ENCODE data around the gene PCNX3. TPM values are rescaled to one million over a fixed set of nuclear protein-coding genes. Genes with fewer than 3 reads are reported as not detected.

The PCNX3 gene
- total and polyA plus RNA-seq, 2 of the 4 experiments (the other 2 are of a cell fraction): 5.6 to 33.2 TPM

DNA sequence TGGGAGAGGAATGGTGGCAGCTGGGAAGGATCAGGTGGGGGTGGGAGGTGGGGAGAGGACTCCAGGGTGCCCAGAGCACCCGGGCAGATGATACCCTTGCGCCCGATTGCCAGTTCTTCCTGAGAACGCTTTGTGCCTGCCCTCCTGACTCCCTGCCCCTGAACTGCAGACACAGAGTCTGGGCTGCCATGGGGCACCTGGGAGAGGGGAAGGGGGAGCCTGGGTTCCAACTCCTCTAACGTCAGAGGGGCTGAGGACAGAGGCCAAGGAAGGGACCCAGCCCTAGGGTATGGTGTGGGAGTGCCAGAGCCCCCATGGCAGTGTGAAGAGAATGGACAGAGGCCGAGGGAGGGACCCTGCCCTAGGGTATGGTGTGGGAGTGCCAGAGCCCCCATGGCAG, 19.1 kb upstream of the PCNX3 start:
- WGBS, 2 experiments (ENCODE audit: extremely low coverage in 2 of 2, insufficient read length in 1 of 2): 53% methylated on average over 3 of the region's 6 CpGs; no CpG with 5 or more reads in 1 of the 2 experiments
- intact Hi-C loops (cut with micrococcal nuclease): no loop called here

More for the DNA sequence above, 19.1 kb upstream of the PCNX3 start:
- DNase-seq (no peak), ATAC-seq (ENCODE audit: low read depth) (no peak)
- Histone ChIP-seq H4K8ac (ENCODE audit: low read depth in 2 of 2, low read length in 2 of 2) (no peak overlapping the region), H4K91ac (ENCODE audit: insufficient read depth, low read depth, low read length) (no peak overlapping the region), H3K4me2 (ENCODE audit: low read depth, low read length) (no peak overlapping the region), H2BK20ac (ENCODE audit: low read depth, low read length) (no peak overlapping the region), H3K18ac (ENCODE audit: low read depth, low read length) (no peak overlapping the region), H2AK5ac (ENCODE audit: low read depth, low read length) (no peak overlapping the region), H2BK120ac (ENCODE audit: low read depth, low read length) (no peak overlapping the region), H2BK5ac (ENCODE audit: low read depth, low read length, poor library complexity, severe bottlenecking) (no peak overlapping the region), H3K4me1 (ENCODE audit: control insufficient read depth, insufficient read depth, low read length) (no peaks in the 10 kb centered on the region), H4K20me1 (ENCODE audit: insufficient read depth, low read length) (peaks cover 5% of the 10 kb centered on the region), H3K9ac (ENCODE audit: low read depth, low read length) (no peak overlapping the region), H3K14ac (replicated peaks; ENCODE audit: low read depth, low read length) (no peak overlapping the region), H3K56ac (ENCODE audit: extremely low read depth, insufficient read depth, low read length) (no peak overlapping the region), H3K23ac (ENCODE audit: low read depth, low read length) (no peak overlapping the region), H4K5ac (ENCODE audit: low read depth, low read length) (no peak overlapping the region), H2BK15ac (ENCODE audit: low read depth, low read length) (no peak overlapping the region), H3K4ac (ENCODE audit: low read depth, low read length) (no peak overlapping the region), H3K79me1 (ENCODE audit: low read depth in 1 of 2, low read length in 2 of 2) (0 out of 4 replicates have a peak, but pooled peaks cover 0 to 3% of the 10 kb centered on the region in 2 experiments), H3K27ac (ENCODE audit: insufficient read depth, low read length) (no peak overlapping the region), H3K4me3 (ENCODE audit: insufficient read depth, low read depth, low read length) (no peak overlapping the region), H2AK9ac (replicated peaks; ENCODE audit: low read depth, low read length, poor library complexity) (no peak overlapping the region), H3K9me1 (ENCODE audit: insufficient read depth, low read length) (no peaks in the 10 kb centered on the region), H3K27me3 (ENCODE audit: control insufficient read depth, insufficient read depth, low read length) (no peaks in the 10 kb centered on the region), H2AFZ (replicated peaks; ENCODE audit: low read length, poor library complexity) (no peak overlapping the region), H3K9me3 (ENCODE audit: control insufficient read depth, insufficient read depth, low read length) (no peaks in the 10 kb centered on the region), H3K36me3 (ENCODE audit: control insufficient read depth, insufficient read depth, low read length) (peaks cover 31% of the 10 kb centered on the region)
- no peak for TF ChIP-seq MXI1 (IDR thresholded peaks at IDR 0.05; ENCODE audit: borderline replicate concordance, low read depth, low read length)
- no peak for TF ChIP-seq FOS (IDR thresholded peaks at IDR 0.05; ENCODE audit: low read depth, low read length)
- no peak for TF ChIP-seq CEBPB (IDR thresholded peaks at IDR 0.05; ENCODE audit: low read depth, low read length)
- TF ChIP-seq RAD21 (IDR thresholded peaks at IDR 0.05; ENCODE audit: low read length): no peak
- TF ChIP-seq NFE2L2 (IDR thresholded peaks at IDR 0.05; ENCODE audit: low read depth, low read length): no peak
- TF ChIP-seq MAFK (IDR thresholded peaks at IDR 0.05; ENCODE audit: low read depth, low read length): no peak
- no peak for TF ChIP-seq RCOR1 (IDR thresholded peaks at IDR 0.05; ENCODE audit: insufficient replicate concordance, low read length)
- TF ChIP-seq MAZ (IDR thresholded peaks at IDR 0.05; ENCODE audit: borderline replicate concordance, low read depth, low read length): no peak
- no peak for TF ChIP-seq RFX5 (IDR thresholded peaks at IDR 0.05; ENCODE audit: low read depth, low read length)
- TF ChIP-seq BHLHE40 (IDR thresholded peaks at IDR 0.05; ENCODE audit: low read depth, low read length): no peak
- no peak for TF ChIP-seq POLR2A (IDR thresholded peaks at IDR 0.05; ENCODE audit: low read depth, low read length)
- TF ChIP-seq, protein P1, sequence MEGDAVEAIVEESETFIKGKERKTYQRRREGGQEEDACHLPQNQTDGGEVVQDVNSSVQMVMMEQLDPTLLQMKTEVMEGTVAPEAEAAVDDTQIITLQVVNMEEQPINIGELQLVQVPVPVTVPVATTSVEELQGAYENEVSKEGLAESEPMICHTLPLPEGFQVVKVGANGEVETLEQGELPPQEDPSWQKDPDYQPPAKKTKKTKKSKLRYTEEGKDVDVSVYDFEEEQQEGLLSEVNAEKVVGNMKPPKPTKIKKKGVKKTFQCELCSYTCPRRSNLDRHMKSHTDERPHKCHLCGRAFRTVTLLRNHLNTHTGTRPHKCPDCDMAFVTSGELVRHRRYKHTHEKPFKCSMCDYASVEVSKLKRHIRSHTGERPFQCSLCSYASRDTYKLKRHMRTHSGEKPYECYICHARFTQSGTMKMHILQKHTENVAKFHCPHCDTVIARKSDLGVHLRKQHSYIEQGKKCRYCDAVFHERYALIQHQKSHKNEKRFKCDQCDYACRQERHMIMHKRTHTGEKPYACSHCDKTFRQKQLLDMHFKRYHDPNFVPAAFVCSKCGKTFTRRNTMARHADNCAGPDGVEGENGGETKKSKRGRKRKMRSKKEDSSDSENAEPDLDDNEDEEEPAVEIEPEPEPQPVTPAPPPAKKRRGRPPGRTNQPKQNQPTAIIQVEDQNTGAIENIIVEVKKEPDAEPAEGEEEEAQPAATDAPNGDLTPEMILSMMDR (conservative IDR thresholded peaks at IDR 0.05; ENCODE audit: low read depth, low read length): no peak
- TF ChIP-seq, protein P2, sequence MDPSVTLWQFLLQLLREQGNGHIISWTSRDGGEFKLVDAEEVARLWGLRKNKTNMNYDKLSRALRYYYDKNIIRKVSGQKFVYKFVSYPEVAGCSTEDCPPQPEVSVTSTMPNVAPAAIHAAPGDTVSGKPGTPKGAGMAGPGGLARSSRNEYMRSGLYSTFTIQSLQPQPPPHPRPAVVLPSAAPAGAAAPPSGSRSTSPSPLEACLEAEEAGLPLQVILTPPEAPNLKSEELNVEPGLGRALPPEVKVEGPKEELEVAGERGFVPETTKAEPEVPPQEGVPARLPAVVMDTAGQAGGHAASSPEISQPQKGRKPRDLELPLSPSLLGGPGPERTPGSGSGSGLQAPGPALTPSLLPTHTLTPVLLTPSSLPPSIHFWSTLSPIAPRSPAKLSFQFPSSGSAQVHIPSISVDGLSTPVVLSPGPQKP (IDR thresholded peaks at IDR 0.05; ENCODE audit: borderline replicate concordance, low read depth, low read length): no peak
- dilution Hi-C loops (cut with HindIII; ENCODE audit: low sequenced_read_pairs, unreplicated experiment): no loop called here
- in situ Hi-C loops (cut with MboI; ENCODE audit: low sequenced_read_pairs): no loop called here
- CTCF ChIA-PET: no interaction called here
- POLR2A ChIA-PET (ENCODE audit: unreplicated experiment): no interaction called here
- BruUV-seq (replicated peaks): no TSS peak
